HepG2 (cell line): ENCODE results near the gene CYSRT1. TPM values are rescaled to one million over a fixed set of nuclear protein-coding genes. Genes with fewer than 3 reads are reported as not detected.

Experiments
- ELF3 ChIP-seq: IDR thresholded peaks from 2 replicates; pipeline ENCODE4 v1.6.1; 2016; ENCODE audit warnings: missing genetic modification reagents, missing compliant biosample characterization
- ELF4 ChIP-seq: sonication (generic); formaldehyde crosslinking; IDR thresholded peaks from 2 replicates; pipeline ENCODE4 v1.5.0; 2020; ENCODE audit warnings: missing genetic modification reagents, mild to moderate bottlenecking, moderate library complexity, borderline replicate concordance
- ERF ChIP-seq: IDR thresholded peaks from 2 replicates; pipeline ENCODE4 v1.6.1; 2018; ENCODE audit warnings: missing biosample characterization, missing genetic modification reagents
- ESRRA ChIP-seq: sonication (generic); formaldehyde crosslinking; IDR thresholded peaks from 2 replicates; pipeline ENCODE4 v1.5.1; 2020; ENCODE audit warnings: mild to moderate bottlenecking, low read depth, missing genetic modification reagents
- HDAC6 ChIP-seq: fragments of 200-600 bp; sonication (generic); IDR thresholded peaks from 2 replicates; pipeline ENCODE4 v1.7.0; 2017; ENCODE audit warnings: mild to moderate bottlenecking, antibody characterized with exemption, low read length, low read depth
- LCORL ChIP-seq, 2 experiments: fragments of 450-650 bp in 1 of 2; sonication (generic) in 1 of 2; formaldehyde crosslinking in 1 of 2; IDR thresholded peaks; 2 replicates each; pipeline versions ENCODE4 v1.5.0 to v1.6.1; 2017 to 2020; ENCODE audit warnings: antibody characterized with exemption in 1 of 2, missing genetic modification reagents in 1 of 2
- MXI1 ChIP-seq: IDR thresholded peaks from 3 replicates; pipeline ENCODE4 v1.6.1; 2012; ENCODE audit warnings: low read depth, low read length, inconsistent platforms, borderline replicate concordance
- NR2F1 ChIP-seq, 2 experiments: fragments of 450-650 bp in 1 of 2; formaldehyde crosslinking in 1 of 2; IDR thresholded peaks; 2 replicates each; pipeline versions ENCODE4 v1.5.0 to v1.6.1; 2016 to 2020; ENCODE audit warnings: mild to moderate bottlenecking in 1 of 2, missing compliant biosample characterization in 1 of 2, missing genetic modification reagents in 1 of 2, moderate library complexity in 1 of 2
- NRL ChIP-seq: sonication (generic); formaldehyde crosslinking; IDR thresholded peaks from 2 replicates; pipeline ENCODE4 v1.5.0; 2020; ENCODE audit warnings: missing genetic modification reagents, mild to moderate bottlenecking, moderate library complexity, borderline replicate concordance
- RARA ChIP-seq: IDR thresholded peaks from 2 replicates; pipeline ENCODE4 v1.6.1; 2016; ENCODE audit warnings: missing genetic modification reagents, missing compliant biosample characterization
- RXRA ChIP-seq: sonication (generic); formaldehyde crosslinking; IDR thresholded peaks from 2 replicates; pipeline ENCODE4 v1.5.1; 2020; ENCODE audit warnings: missing genetic modification reagents
- TBX3 ChIP-seq: fragments of 450-650 bp; IDR thresholded peaks from 2 replicates; pipeline ENCODE4 v1.6.1; 2017; ENCODE audit warnings: antibody characterized with exemption, mild to moderate bottlenecking, inconsistent platforms, borderline replicate concordance
- ZBTB8A ChIP-seq: sonication (generic); formaldehyde crosslinking; IDR thresholded peaks from 2 replicates; pipeline ENCODE4 v1.4.0; 2020; ENCODE audit warnings: mild to moderate bottlenecking, low read depth, missing genetic modification reagents, borderline replicate concordance
- ZFP82 ChIP-seq: sonication (generic); formaldehyde crosslinking; IDR thresholded peaks from 2 replicates; pipeline ENCODE4 v1.5.1; 2020; ENCODE audit warnings: mild to moderate bottlenecking, missing genetic modification reagents, borderline replicate concordance
- ZFX ChIP-seq: sonication (generic); formaldehyde crosslinking; IDR thresholded peaks from 2 replicates; pipeline ENCODE4 v1.4.0; 2020; ENCODE audit warnings: mild to moderate bottlenecking, low read depth, missing genetic modification reagents, moderate library complexity
- ZFY ChIP-seq: sonication (generic); formaldehyde crosslinking; IDR thresholded peaks from 2 replicates; pipeline ENCODE4 v1.4.0; 2020; ENCODE audit warnings: missing genetic modification reagents
- ZNF75D ChIP-seq: sonication (generic); formaldehyde crosslinking; IDR thresholded peaks from 2 replicates; pipeline ENCODE4 v1.8.1; 2023; ENCODE audit warnings: missing genetic modification reagents, mild to moderate bottlenecking, borderline replicate concordance
- polyA plus RNA-seq, 8 experiments: library from polyadenylated mRNA; depleted of rRNA in 3 of 8; stranded (reverse) in 7 of 8; unstranded in 1 of 8; fragments of >200 nt; fragmentation: Illumina TruSeq in 4 of 8; extraction: Trizol in 4 of 8; gene quantifications; 2 replicates each; pipeline versions ENCODE4 v1.2.1 to v1.2.3, GENCODE V29; 2011 to 2016; ENCODE audit warnings: low read depth in 4 of 8, missing spikeins in 1 of 8, mixed read lengths in 1 of 8; ENCODE audit not compliant: insufficient read depth in 1 of 8
- total RNA-seq, 5 experiments: library from RNA; depleted of rRNA; stranded (reverse); fragments of >200 nt; fragmentation: Illumina TruSeq; extraction: Trizol; gene quantifications; 2 replicates each; pipeline ENCODE4 v1.2.3, GENCODE V29; 2016; ENCODE audit warnings: low read depth in 1 of 5
- TF ChIP-seq, protein P1 (sequence below): sonication (generic); formaldehyde crosslinking; IDR thresholded peaks from 2 replicates; pipeline ENCODE4 v1.4.0; 2020; ENCODE audit warnings: missing genetic modification reagents
- TF ChIP-seq, protein P2 (sequence below): IDR thresholded peaks from 2 replicates; pipeline ENCODE4 v1.6.1; 2016; ENCODE audit warnings: low read depth, missing genetic modification reagents, missing compliant biosample characterization
- TF ChIP-seq, protein P3 (sequence below): sonication (generic); IDR thresholded peaks from 2 replicates; pipeline ENCODE4 v1.6.1; 2016; ENCODE audit warnings: low read depth, borderline replicate concordance

Gene CYSRT1
- total and polyA plus RNA-seq, 2 of the 13 experiments (the other 11 are each of a cell fraction or from before 2014, with no cell fraction given) = 1.5 to 2.1 TPM

- no peak for TF ChIP-seq ELF3 (CRISPR knock-in tag)
- TF ChIP-seq, protein P1, sequence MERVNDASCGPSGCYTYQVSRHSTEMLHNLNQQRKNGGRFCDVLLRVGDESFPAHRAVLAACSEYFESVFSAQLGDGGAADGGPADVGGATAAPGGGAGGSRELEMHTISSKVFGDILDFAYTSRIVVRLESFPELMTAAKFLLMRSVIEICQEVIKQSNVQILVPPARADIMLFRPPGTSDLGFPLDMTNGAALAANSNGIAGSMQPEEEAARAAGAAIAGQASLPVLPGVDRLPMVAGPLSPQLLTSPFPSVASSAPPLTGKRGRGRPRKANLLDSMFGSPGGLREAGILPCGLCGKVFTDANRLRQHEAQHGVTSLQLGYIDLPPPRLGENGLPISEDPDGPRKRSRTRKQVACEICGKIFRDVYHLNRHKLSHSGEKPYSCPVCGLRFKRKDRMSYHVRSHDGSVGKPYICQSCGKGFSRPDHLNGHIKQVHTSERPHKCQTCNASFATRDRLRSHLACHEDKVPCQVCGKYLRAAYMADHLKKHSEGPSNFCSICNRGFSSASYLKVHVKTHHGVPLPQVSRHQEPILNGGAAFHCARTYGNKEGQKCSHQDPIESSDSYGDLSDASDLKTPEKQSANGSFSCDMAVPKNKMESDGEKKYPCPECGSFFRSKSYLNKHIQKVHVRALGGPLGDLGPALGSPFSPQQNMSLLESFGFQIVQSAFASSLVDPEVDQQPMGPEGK = no peak; the same call in 1 of the 2 replicates
- no peak for TF ChIP-seq HDAC6
- no peak for TF ChIP-seq ZFP82 (CRISPR knock-in tag)
- TF ChIP-seq RARA (CRISPR knock-in tag) = peak; percentile 45; the same call in 1 of the 2 replicates
- TF ChIP-seq MXI1 = peak; percentile 34; the same call in 1 of the 3 replicates
- TF ChIP-seq ERF (CRISPR knock-in tag) = no peak
- TF ChIP-seq, protein P2, sequence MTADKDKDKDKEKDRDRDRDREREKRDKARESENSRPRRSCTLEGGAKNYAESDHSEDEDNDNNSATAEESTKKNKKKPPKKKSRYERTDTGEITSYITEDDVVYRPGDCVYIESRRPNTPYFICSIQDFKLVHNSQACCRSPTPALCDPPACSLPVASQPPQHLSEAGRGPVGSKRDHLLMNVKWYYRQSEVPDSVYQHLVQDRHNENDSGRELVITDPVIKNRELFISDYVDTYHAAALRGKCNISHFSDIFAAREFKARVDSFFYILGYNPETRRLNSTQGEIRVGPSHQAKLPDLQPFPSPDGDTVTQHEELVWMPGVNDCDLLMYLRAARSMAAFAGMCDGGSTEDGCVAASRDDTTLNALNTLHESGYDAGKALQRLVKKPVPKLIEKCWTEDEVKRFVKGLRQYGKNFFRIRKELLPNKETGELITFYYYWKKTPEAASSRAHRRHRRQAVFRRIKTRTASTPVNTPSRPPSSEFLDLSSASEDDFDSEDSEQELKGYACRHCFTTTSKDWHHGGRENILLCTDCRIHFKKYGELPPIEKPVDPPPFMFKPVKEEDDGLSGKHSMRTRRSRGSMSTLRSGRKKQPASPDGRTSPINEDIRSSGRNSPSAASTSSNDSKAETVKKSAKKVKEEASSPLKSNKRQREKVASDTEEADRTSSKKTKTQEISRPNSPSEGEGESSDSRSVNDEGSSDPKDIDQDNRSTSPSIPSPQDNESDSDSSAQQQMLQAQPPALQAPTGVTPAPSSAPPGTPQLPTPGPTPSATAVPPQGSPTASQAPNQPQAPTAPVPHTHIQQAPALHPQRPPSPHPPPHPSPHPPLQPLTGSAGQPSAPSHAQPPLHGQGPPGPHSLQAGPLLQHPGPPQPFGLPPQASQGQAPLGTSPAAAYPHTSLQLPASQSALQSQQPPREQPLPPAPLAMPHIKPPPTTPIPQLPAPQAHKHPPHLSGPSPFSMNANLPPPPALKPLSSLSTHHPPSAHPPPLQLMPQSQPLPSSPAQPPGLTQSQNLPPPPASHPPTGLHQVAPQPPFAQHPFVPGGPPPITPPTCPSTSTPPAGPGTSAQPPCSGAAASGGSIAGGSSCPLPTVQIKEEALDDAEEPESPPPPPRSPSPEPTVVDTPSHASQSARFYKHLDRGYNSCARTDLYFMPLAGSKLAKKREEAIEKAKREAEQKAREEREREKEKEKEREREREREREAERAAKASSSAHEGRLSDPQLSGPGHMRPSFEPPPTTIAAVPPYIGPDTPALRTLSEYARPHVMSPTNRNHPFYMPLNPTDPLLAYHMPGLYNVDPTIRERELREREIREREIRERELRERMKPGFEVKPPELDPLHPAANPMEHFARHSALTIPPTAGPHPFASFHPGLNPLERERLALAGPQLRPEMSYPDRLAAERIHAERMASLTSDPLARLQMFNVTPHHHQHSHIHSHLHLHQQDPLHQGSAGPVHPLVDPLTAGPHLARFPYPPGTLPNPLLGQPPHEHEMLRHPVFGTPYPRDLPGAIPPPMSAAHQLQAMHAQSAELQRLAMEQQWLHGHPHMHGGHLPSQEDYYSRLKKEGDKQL (CRISPR knock-in tag) = no peak
- peak; percentile 65 for TF ChIP-seq ZFY (CRISPR knock-in tag)
- TF ChIP-seq RXRA (CRISPR knock-in tag) = peak; percentile 31; the same call in 1 of the 2 replicates
- TF ChIP-seq, protein P3, sequence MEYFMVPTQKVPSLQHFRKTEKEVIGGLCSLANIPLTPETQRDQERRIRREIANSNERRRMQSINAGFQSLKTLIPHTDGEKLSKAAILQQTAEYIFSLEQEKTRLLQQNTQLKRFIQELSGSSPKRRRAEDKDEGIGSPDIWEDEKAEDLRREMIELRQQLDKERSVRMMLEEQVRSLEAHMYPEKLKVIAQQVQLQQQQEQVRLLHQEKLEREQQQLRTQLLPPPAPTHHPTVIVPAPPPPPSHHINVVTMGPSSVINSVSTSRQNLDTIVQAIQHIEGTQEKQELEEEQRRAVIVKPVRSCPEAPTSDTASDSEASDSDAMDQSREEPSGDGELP = 0 out of 2 replicates have a peak, but pooled peaks have one; percentile 27
- peak; percentile 78 for TF ChIP-seq ZFX
- no peak for TF ChIP-seq ESRRA (CRISPR knock-in tag)
- 0 out of 4 replicates have a peak, but pooled peaks of 1 of the 2 experiments have one; percentile 29 for TF ChIP-seq NR2F1 (CRISPR knock-in tag; IDR thresholded peaks at IDR 0.05)
- no peak for TF ChIP-seq ZBTB8A (CRISPR knock-in tag)
- TF ChIP-seq LCORL (IDR thresholded peaks at IDR 0.05) = no peak
- TF ChIP-seq LCORL (CRISPR knock-in tag; IDR thresholded peaks at IDR 0.05) = 0 out of 2 replicates have a peak, but pooled peaks have one; percentile 66
- TF ChIP-seq ZNF75D (CRISPR knock-in tag) = no peak
- no peak for TF ChIP-seq TBX3
- no peak for TF ChIP-seq ELF4 (CRISPR knock-in tag)
- TF ChIP-seq NRL = no peak; the same call in 1 of the 2 replicates
Observed at GRCh38 chr9:137250329-137251193, 25.6 kb downstream of the CYSRT1 start (continued).
